Regular cardiac myocyte (primary cell): ENCODE data around the gene DCAF16. TPM values are rescaled to one million over a fixed set of nuclear protein-coding genes. Genes with fewer than 3 reads are reported as not detected.

Source experiments
- total RNA-seq: library from RNA; depleted of rRNA; stranded (reverse); fragments of >200 nt; gene quantifications from 2 replicates; pipeline ENCODE4 v1.2.3, GENCODE V29; 2014

The DCAF16 gene
- total RNA-seq = 15.8 and 17.4 TPM in 2 replicates

DNA sequence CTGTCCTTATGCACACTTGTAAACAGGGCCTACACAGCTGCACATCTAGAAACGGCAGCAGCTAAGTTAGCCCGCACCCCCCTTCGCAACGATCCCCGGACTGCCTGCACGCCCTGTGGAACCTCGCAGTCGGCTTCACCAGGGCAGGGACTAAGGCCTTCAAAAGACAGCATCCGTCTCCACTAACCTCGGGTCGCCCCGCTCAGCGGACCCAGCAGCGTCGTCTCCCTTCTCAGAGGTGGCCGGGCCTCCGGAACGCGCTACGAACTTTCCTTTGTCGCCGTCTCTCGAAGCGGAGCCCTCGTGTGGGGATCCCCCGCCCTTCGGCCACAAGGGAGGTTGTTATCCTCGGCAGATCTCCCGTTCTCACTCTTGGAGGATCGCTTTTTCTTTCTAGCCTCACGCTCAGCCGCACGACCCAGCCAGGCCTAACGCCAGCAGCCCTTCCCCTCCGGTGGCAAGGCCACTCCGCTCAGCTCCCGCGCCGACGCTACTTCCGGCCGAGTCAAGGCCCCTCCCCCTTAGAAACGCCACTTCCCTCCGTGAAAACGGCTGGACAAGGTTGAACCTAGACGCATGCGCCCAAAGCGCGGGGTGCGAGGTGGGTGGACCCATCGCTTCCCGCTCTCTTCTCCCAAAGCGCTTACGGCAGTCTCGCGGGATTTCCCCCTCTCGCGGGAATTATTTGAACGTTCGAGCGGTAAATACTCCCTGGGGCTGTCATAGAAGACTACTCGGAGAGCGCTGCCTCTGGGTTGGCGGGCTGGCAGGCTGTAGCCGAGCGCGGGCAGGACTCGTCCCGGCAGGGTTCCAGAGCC is at the start of gene DCAF16, which contains the start of gene NCAPG:
DCAF16 (minus strand) TSS at position 498 of the 818 bp plus-strand sequence. CDS start 6,616 bp downstream, outside the sequence.
NCAPG (plus strand) TSS at position 720 of the 818 bp plus-strand sequence. CDS start 99 bp downstream, outside the sequence.

DNA sequence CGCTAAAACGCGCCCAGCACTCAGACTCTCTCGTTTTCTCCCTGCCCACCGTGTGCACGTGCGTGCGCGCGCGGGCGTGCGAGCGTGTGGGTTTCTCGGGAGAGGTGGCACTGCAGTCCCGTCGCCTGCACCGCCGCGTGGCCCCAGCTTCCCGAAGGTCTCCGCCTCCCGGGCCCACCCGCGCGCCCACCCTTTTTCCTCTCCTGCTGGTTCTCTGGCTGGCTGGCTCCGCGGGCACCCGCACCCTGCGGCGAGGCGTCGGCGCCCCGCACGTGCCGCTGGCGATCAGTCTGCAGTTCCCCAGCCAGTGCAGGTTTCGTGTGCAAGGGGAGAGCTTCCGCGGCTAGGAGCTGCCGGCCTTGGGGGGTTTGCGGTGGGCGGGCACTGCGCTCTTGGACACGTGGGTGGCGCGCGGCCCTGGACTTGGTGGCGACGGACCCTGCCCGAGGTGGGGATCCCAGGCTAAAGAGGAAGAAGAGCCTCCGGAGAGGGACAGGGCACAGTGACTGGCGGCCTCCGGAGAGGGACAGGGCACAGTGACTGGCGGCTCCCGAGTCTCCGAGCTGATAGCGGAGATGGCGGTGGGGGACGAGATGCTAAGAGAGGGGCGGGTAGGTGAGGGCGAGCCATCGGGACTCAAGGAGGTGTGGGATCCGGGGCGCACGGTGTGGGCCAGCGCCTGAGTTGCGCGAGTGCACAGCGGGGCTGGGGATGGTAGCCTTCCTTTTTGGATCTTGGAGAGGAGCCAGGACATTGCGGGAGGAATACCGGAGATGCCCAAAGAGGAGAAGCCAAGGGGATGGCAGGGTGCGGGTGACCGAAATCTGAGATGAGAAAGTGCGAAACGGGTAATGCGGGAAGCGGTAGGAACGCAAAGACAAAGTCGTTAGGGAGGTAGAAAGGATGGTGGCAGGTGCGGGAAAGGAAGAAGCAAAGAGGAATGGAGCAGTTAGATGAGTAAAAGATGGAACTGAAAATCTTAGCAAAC is 29.0 kb downstream of the DCAF16 start, which contains the start of gene FAM184B:
FAM184B (minus strand) TSS at position 322 of the 988 bp plus-strand sequence. CDS start 322 bp downstream, outside the sequence.

Other genes starting within 250 kb of the DCAF16 start
- 152 and 155 TPM in 2 replicates for gene LAP3, start 233.6 kb downstream of the DCAF16 start, total RNA-seq
- 7.5 and 8.2 TPM in 2 replicates for gene MED28, start 196.1 kb downstream of the DCAF16 start, total RNA-seq
- under 0.01 and 0.28 TPM in 2 replicates for gene FAM184B, start 29.1 kb downstream of the DCAF16 start, total RNA-seq
- gene NCAPG, start 222 bp upstream of the DCAF16 start, total RNA-seq = 5.4 and 63.6 TPM in 2 replicates
- gene LCORL, start 211.0 kb upstream of the DCAF16 start, total RNA-seq = 10.0 and 22.0 TPM in 2 replicates